Panc1 (cell line): ENCODE data around the gene UBE2E2. TPM values are rescaled to one million over a fixed set of nuclear protein-coding genes. Genes with fewer than 3 reads are reported as not detected.

Experiments used
- ATAC-seq: fragments of 200-7000 bp; cut with Tn5 transposase; 2 replicates; pipeline ENCODE4 v1.9.1; 2020; ENCODE audit warnings: mild to moderate bottlenecking, moderate library complexity
- BruUV-seq: library from RNA; stranded (reverse); fragments of 400-500 nt; replicated peaks from 2 replicates; lab custom pipeline; 2021; lab: Mats Ljungman, UMichigan
- CTCF ChIA-PET: fragments of 300-600 bp; sonication (Branson Sonifier 250); formaldehyde crosslinking; loops from one replicate; lab custom pipeline; 2022; ENCODE audit warnings: antibody characterized with exemption; lab: Charles Lee
- POLR2A ChIA-PET: fragments of 300-600 bp; sonication (Branson Sonifier 250); formaldehyde crosslinking; loops from one replicate; lab custom pipeline; 2022; ENCODE audit warnings: antibody characterized with exemption; lab: Charles Lee
- DNase-seq: peaks from one replicate; pipeline ENCODE4 v3.0.0-alpha.2; 2010; ENCODE audit warnings: low read depth, low spot score
- H3K27ac ChIP-seq: 2 replicates; pipeline ENCODE4 v1.5.1; 2011; ENCODE audit warnings: mild to moderate bottlenecking, low read length, inconsistent platforms
- H3K27me3 ChIP-seq: fragments of 200-500 bp; sonication (Bioruptor generic); 2 replicates; pipeline ENCODE4 v1.6.0; 2014; ENCODE audit warnings: low read length, inconsistent platforms; ENCODE audit not compliant: control insufficient read depth, insufficient read depth
- H3K36me3 ChIP-seq: fragments of 200-500 bp; sonication (Bioruptor generic); 2 replicates; pipeline ENCODE4 v1.5.1; 2014; ENCODE audit warnings: inconsistent platforms, mild to moderate bottlenecking, low read length, moderate library complexity; ENCODE audit not compliant: control insufficient read depth, insufficient read depth
- H3K4me1 ChIP-seq: 2 replicates; pipeline ENCODE4 v1.5.1; 2011; ENCODE audit warnings: inconsistent platforms, mild to moderate bottlenecking, low read length, moderate library complexity; ENCODE audit not compliant: control insufficient read depth, insufficient read depth
- H3K4me3 ChIP-seq, 2 experiments: 2 replicates each; pipeline ENCODE4 v1.5.1; 2011 to 2012; ENCODE audit warnings: low read depth in 2 of 2, low read length in 2 of 2, mild to moderate bottlenecking in 2 of 2, inconsistent platforms in 1 of 2, moderate library complexity in 1 of 2
- H3K9me3 ChIP-seq: fragments of 200-500 bp; sonication (Bioruptor generic); 2 replicates; pipeline ENCODE4 v1.5.1; 2014; ENCODE audit warnings: low read depth, mild to moderate bottlenecking, inconsistent platforms, low read length, moderate library complexity; ENCODE audit not compliant: control insufficient read depth, insufficient read depth
- POLR2AphosphoS5 ChIP-seq: IDR thresholded peaks from 2 replicates; pipeline ENCODE4 v1.6.1; 2012; ENCODE audit warnings: mild to moderate bottlenecking, low read depth, low read length, moderate library complexity
- SIN3A ChIP-seq: IDR thresholded peaks from 2 replicates; pipeline ENCODE4 v1.6.1; 2012; ENCODE audit warnings: low read depth, mild to moderate bottlenecking, low read length, moderate library complexity, borderline replicate concordance; ENCODE audit not compliant: insufficient read depth
- TCF7L2 ChIP-seq: IDR thresholded peaks from 2 replicates; pipeline ENCODE4 v1.6.1; 2011; ENCODE audit warnings: mild to moderate bottlenecking, low read depth, low read length, inconsistent platforms
- in situ Hi-C: cut with HindIII; loops from 2 replicates; pipeline ENCODE4 v1.10.0; 2016; ENCODE audit warnings: low sequenced_read_pairs, low pct_unique_long_range_greater_than_20kb
- intact Hi-C: fragments of 100-400 bp; cut with micrococcal nuclease; formaldehyde crosslinking; loops from one replicate; pipeline ENCODE4 v1.10.0; 2022; ENCODE audit not compliant: unreplicated experiment
- total RNA-seq: library from RNA; stranded (reverse); gene quantifications from one replicate; pipeline ENCODE4 v1.2.1, GENCODE V29; 2021; ENCODE audit not compliant: unreplicated experiment
- TF ChIP-seq, protein P1 (sequence below), 2 experiments: IDR thresholded peaks; 2 replicates each; pipeline ENCODE4 v1.6.1; 2011 to 2012; ENCODE audit warnings: low read depth in 2 of 2, control low read depth in 1 of 2, low read length in 1 of 2, mild to moderate bottlenecking in 1 of 2, moderate library complexity in 1 of 2; ENCODE audit not compliant: insufficient read depth in 1 of 2
- TF ChIP-seq, protein P2 (sequence below): fragments of 450-650 bp; IDR thresholded peaks from 2 replicates; pipeline ENCODE4 v1.5.1; 2017; ENCODE audit warnings: mild to moderate bottlenecking

The UBE2E2 gene
- total RNA-seq, 1 experiment from 2014 or later: 38.2 TPM

DNA sequence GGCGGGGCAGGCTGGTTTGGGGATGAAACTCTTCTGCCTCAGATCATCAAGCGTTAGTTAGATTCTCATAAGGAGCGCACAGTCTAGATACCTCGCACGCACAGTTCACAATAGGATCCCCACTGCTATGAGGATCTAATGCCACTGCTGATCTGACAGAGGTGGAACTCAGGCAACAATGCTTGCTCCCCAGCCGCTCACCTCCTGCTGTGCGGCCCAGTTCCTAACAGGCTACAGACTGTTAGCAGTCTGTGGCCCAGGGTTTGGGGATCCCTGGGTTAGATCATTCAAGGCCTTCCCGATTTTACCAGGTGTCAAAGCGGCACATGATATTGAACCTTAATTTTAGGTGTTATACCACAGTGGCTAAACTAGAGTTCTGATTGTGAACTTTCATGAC lies 232.8 kb downstream of the UBE2E2 start:
- ATAC-seq: no peak

DNA sequence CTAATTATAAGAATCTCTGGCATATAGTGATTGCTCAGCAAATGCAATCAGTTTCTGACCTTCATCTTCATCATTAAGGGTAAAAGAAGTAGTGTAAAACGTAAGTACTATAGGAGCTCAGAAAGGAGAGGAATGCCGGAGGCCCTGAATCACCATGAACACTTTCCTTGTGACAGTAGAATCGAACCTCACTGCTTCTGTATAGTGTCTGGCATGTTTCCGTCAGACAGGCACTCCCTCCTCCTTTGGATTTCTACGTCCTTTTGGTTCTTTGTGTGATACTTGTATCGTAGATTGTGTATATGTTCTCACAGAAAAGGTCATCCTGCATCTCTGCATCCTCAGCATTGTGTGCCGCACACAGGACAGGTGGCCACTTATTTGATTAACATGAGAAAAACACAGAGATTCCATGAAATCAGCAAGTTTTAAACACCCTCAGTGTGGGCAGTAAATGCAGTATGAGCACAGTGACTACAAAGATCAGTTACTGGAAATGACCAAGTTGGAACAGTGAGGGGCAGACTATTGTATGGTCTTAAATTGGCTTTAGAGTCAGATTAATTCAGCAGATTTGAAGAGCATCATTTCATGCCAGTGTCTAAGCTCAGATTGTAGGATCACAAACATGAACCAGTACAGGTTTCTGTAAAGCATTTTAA lies 234.5 kb downstream of the UBE2E2 start:
- no peaks in the 10 kb centered on the region for H3K9me3 ChIP-seq
- intact Hi-C loops (no loop called here), in situ Hi-C loops (no loop called here)
- no peak for ATAC-seq
- no peaks in the 10 kb centered on the region for H3K27me3 ChIP-seq
- no peak overlapping the region for H3K4me3 ChIP-seq
- no TSS peak for BruUV-seq
- TF ChIP-seq, protein P1, sequence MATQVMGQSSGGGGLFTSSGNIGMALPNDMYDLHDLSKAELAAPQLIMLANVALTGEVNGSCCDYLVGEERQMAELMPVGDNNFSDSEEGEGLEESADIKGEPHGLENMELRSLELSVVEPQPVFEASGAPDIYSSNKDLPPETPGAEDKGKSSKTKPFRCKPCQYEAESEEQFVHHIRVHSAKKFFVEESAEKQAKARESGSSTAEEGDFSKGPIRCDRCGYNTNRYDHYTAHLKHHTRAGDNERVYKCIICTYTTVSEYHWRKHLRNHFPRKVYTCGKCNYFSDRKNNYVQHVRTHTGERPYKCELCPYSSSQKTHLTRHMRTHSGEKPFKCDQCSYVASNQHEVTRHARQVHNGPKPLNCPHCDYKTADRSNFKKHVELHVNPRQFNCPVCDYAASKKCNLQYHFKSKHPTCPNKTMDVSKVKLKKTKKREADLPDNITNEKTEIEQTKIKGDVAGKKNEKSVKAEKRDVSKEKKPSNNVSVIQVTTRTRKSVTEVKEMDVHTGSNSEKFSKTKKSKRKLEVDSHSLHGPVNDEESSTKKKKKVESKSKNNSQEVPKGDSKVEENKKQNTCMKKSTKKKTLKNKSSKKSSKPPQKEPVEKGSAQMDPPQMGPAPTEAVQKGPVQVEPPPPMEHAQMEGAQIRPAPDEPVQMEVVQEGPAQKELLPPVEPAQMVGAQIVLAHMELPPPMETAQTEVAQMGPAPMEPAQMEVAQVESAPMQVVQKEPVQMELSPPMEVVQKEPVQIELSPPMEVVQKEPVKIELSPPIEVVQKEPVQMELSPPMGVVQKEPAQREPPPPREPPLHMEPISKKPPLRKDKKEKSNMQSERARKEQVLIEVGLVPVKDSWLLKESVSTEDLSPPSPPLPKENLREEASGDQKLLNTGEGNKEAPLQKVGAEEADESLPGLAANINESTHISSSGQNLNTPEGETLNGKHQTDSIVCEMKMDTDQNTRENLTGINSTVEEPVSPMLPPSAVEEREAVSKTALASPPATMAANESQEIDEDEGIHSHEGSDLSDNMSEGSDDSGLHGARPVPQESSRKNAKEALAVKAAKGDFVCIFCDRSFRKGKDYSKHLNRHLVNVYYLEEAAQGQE (IDR thresholded peaks at IDR 0.05; ENCODE audit: insufficient read depth in 1 of 2, low read depth in 2 of 2, low read length in 1 of 2): no peak
- TF ChIP-seq TCF7L2 (no peak), SIN3A (no peak), POLR2AphosphoS5 (no peak)
- TF ChIP-seq, protein P2, sequence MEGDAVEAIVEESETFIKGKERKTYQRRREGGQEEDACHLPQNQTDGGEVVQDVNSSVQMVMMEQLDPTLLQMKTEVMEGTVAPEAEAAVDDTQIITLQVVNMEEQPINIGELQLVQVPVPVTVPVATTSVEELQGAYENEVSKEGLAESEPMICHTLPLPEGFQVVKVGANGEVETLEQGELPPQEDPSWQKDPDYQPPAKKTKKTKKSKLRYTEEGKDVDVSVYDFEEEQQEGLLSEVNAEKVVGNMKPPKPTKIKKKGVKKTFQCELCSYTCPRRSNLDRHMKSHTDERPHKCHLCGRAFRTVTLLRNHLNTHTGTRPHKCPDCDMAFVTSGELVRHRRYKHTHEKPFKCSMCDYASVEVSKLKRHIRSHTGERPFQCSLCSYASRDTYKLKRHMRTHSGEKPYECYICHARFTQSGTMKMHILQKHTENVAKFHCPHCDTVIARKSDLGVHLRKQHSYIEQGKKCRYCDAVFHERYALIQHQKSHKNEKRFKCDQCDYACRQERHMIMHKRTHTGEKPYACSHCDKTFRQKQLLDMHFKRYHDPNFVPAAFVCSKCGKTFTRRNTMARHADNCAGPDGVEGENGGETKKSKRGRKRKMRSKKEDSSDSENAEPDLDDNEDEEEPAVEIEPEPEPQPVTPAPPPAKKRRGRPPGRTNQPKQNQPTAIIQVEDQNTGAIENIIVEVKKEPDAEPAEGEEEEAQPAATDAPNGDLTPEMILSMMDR: no peak
- H3K36me3 ChIP-seq: no peaks in the 10 kb centered on the region
- no peak overlapping the region for H3K27ac ChIP-seq
- ChIA-PET POLR2A (no interaction called here), CTCF (no interaction called here)
- no peak for DNase-seq
- 0 out of 2 replicates have a peak, but pooled peaks cover 2% of the 10 kb centered on the region for H3K4me1 ChIP-seq

More for the DNA sequence above, 232.8 kb downstream of the UBE2E2 start:
- no TSS peak for BruUV-seq
- no peaks in the 10 kb centered on the region for H3K27me3 ChIP-seq
- no peaks in the 10 kb centered on the region for H3K9me3 ChIP-seq
- in situ Hi-C loops: no loop called here
- no peak for TF ChIP-seq SIN3A
- TF ChIP-seq TCF7L2: no peak
- TF ChIP-seq POLR2AphosphoS5: no peak
- TF ChIP-seq, protein P1 (IDR thresholded peaks at IDR 0.05; ENCODE audit: insufficient read depth in 1 of 2, low read depth in 2 of 2, low read length in 1 of 2): no peak
- TF ChIP-seq, protein P2: no peak
- CTCF ChIA-PET: no interaction called here
- 0 out of 2 replicates have a peak, but pooled peaks cover 2% of the 10 kb centered on the region for H3K4me1 ChIP-seq
- no peaks in the 10 kb centered on the region for H3K36me3 ChIP-seq
- no peak overlapping the region for H3K4me3 ChIP-seq
- intact Hi-C loops: no loop called here
- no peak overlapping the region for H3K27ac ChIP-seq
- no peak for DNase-seq
- POLR2A ChIA-PET: no interaction called here
